ENCODE data around the gene TSHZ2. TPM values are rescaled to one million over a fixed set of nuclear protein-coding genes. Genes with fewer than 3 reads are reported as not detected.

The TSHZ2 gene
- total and polyA plus RNA-seq, 2 donors (not counting 3 experiments of a cell fraction or from before 2014, with no cell fraction given) = not detected

DNA sequence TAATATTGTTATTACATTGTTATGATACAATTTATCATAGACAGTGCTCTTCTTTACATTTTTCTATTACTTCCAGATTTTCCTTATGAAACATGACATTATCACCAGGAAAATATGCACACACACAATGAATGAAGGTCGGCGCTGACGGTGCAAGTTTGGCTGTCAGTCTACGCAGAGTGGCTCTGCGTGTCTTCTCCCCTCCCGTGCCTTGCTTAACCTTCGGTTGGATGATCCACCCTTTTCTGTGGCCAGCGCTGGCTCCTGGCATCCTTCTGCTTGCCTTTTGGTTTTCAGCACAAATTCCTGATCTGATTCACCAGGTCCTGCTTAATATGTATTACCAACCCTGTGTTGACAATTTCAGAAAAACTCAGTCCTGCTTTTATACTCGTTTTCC is 157.4 kb downstream of the TSHZ2 start:
- H3K9me1 ChIP-seq (replicated peaks; ENCODE audit: control insufficient read depth, extremely low read depth, insufficient read depth, low read length) = no peaks in the 10 kb centered on the region
- H4K20me1 ChIP-seq (replicated peaks; ENCODE audit: control insufficient read depth, extremely low read depth, insufficient read depth, low read length) = no peaks in the 10 kb centered on the region
- H3K4me1 ChIP-seq (ENCODE audit: control insufficient read depth, extremely low read depth, insufficient read depth, low read length) = no peaks in the 10 kb centered on the region
- no peak overlapping the region for H3K27ac ChIP-seq (ENCODE audit: insufficient read depth, low read depth, low read length)
- POLR2A ChIA-PET = no interaction called here
- dilution Hi-C loops (cut with MboI; ENCODE audit: extremely low pct_ligation_motif_present, low sequenced_read_pairs) (no loop called here), intact Hi-C loops (cut with micrococcal nuclease) (no loop called here)
- BruUV-seq (replicated peaks) = no TSS peak
- no peaks in the 10 kb centered on the region for H3K27me3 ChIP-seq (ENCODE audit: control insufficient read depth in 2 of 2, insufficient read depth in 2 of 2, low read length in 2 of 2)
- H2AFZ ChIP-seq (ENCODE audit: low read depth, low read length) = no peak overlapping the region
- no peaks in the 10 kb centered on the region for H3K9me3 ChIP-seq (replicated peaks; ENCODE audit: control insufficient read depth, insufficient read depth, low read length)
- CTCF ChIA-PET = no interaction called here
- no peaks in the 10 kb centered on the region for H3K79me2 ChIP-seq (ENCODE audit: control insufficient read depth, insufficient read depth, low read length)
- FAIRE-seq (no peak), DNase-seq (ENCODE audit: low read depth, low spot score) (no peak)
- no peaks in the 10 kb centered on the region for H3K36me3 ChIP-seq (ENCODE audit: control insufficient read depth in 2 of 2, extremely low read depth in 1 of 2, insufficient read depth in 2 of 2, low read length in 2 of 2)
- H3K4me3 ChIP-seq (replicated peaks in 1 of 3; ENCODE audit: insufficient read depth in 1 of 3, low read depth in 1 of 3, low read length in 3 of 3) = no peak overlapping the region
- no peak overlapping the region for H3K9ac ChIP-seq (replicated peaks; ENCODE audit: extremely low read depth, insufficient read depth, low read length)
- no peak overlapping the region for H3K4me2 ChIP-seq (ENCODE audit: insufficient read depth, low read length)
- TF ChIP-seq GATA2 (IDR thresholded peaks at IDR 0.05; ENCODE audit: insufficient read depth, insufficient read length, low read depth, low read length) (no peak), CTCF (IDR thresholded peaks at IDR 0.05; ENCODE audit: extremely low read depth in 1 of 2, insufficient read depth in 1 of 2, low read depth in 1 of 2, low read length in 2 of 2) (no peak), POLR2A (IDR thresholded peaks at IDR 0.05; ENCODE audit: low read depth, low read length) (no peak), POLR2AphosphoS5 (IDR thresholded peaks at IDR 0.05; ENCODE audit: insufficient read depth, low read depth, low read length) (no peak)
- TF ChIP-seq, protein P1, sequence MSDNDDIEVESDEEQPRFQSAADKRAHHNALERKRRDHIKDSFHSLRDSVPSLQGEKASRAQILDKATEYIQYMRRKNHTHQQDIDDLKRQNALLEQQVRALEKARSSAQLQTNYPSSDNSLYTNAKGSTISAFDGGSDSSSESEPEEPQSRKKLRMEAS (IDR thresholded peaks at IDR 0.05; ENCODE audit: insufficient read depth, insufficient read length) = no peak

- no peak overlapping the region for H3K4me2 ChIP-seq (ENCODE audit: insufficient read depth, low read length)
- intact Hi-C loops (cut with micrococcal nuclease) (no loop called here), dilution Hi-C loops (cut with MboI; ENCODE audit: extremely low pct_ligation_motif_present, low sequenced_read_pairs) (no loop called here)
- no peak overlapping the region for H3K27ac ChIP-seq (ENCODE audit: insufficient read depth, low read depth, low read length)
- no peaks in the 10 kb centered on the region for H3K4me1 ChIP-seq (ENCODE audit: control insufficient read depth, extremely low read depth, insufficient read depth, low read length)
- H3K79me2 ChIP-seq (ENCODE audit: control insufficient read depth, insufficient read depth, low read length) = no peaks in the 10 kb centered on the region
- TF ChIP-seq FOS (IDR thresholded peaks at IDR 0.05; ENCODE audit: borderline replicate concordance, insufficient read depth, low read length) = no peak
- no peak for TF ChIP-seq POLR2AphosphoS5 (IDR thresholded peaks at IDR 0.05; ENCODE audit: insufficient read depth, low read depth, low read length)
- TF ChIP-seq, protein P1 (IDR thresholded peaks at IDR 0.05; ENCODE audit: insufficient read depth, insufficient read length) = no peak
- TF ChIP-seq CTCF (IDR thresholded peaks at IDR 0.05; ENCODE audit: extremely low read depth in 1 of 2, insufficient read depth in 1 of 2, low read depth in 1 of 2, low read length in 2 of 2) = no peak
- TF ChIP-seq JUN (IDR thresholded peaks at IDR 0.05; ENCODE audit: borderline replicate concordance, insufficient read depth, insufficient read length, low read depth) = no peak
- no peak for TF ChIP-seq POLR2A (IDR thresholded peaks at IDR 0.05; ENCODE audit: low read depth, low read length)
- no peak for TF ChIP-seq GATA2 (IDR thresholded peaks at IDR 0.05; ENCODE audit: insufficient read depth, insufficient read length, low read depth, low read length)
- TF ChIP-seq MYC (IDR thresholded peaks at IDR 0.05; ENCODE audit: low read depth, low read length) = no peak
- TF ChIP-seq EZH2 (IDR thresholded peaks at IDR 0.05; ENCODE audit: borderline replicate concordance, low read depth, low read length, severe bottlenecking) = no peak
- BruUV-seq (replicated peaks) = no TSS peak
- no peaks in the 10 kb centered on the region for H3K9me1 ChIP-seq (replicated peaks; ENCODE audit: control insufficient read depth, extremely low read depth, insufficient read depth, low read length)
- H3K9ac ChIP-seq (replicated peaks; ENCODE audit: extremely low read depth, insufficient read depth, low read length) = no peak overlapping the region
- ChIA-PET POLR2A (no interaction called here), CTCF (interaction anchor here (1.8 kb wide), 1 partner anchor 19 kb away, joined by 4 read pairs; no protein-coding TSS in a partner anchor)
- H3K9me3 ChIP-seq (replicated peaks; ENCODE audit: control insufficient read depth, insufficient read depth, low read length) = no peaks in the 10 kb centered on the region
- no peaks in the 10 kb centered on the region for H4K20me1 ChIP-seq (replicated peaks; ENCODE audit: control insufficient read depth, extremely low read depth, insufficient read depth, low read length)
- FAIRE-seq (no peak), DNase-seq (ENCODE audit: low read depth, low spot score) (no peak)
- H2AFZ ChIP-seq (ENCODE audit: low read depth, low read length) = no peak overlapping the region
- no peaks in the 10 kb centered on the region for H3K36me3 ChIP-seq (ENCODE audit: control insufficient read depth in 2 of 2, extremely low read depth in 1 of 2, insufficient read depth in 2 of 2, low read length in 2 of 2)
- no peaks in the 10 kb centered on the region for H3K27me3 ChIP-seq (ENCODE audit: control insufficient read depth in 2 of 2, insufficient read depth in 2 of 2, low read length in 2 of 2)
- no peak overlapping the region for H3K4me3 ChIP-seq (replicated peaks in 1 of 3; ENCODE audit: insufficient read depth in 1 of 3, low read depth in 1 of 3, low read length in 3 of 3)
Measured at GRCh38 chr20:53130795-53131194, 158.6 kb downstream of the TSHZ2 start.
